Measurements from ENCODE around the gene LIPC. TPM values are rescaled to one million over a fixed set of nuclear protein-coding genes. Genes with fewer than 3 reads are reported as not detected.

LIPC gene
- total RNA-seq, 1 donor from 2014 or later: 0.32 TPM

DNA sequence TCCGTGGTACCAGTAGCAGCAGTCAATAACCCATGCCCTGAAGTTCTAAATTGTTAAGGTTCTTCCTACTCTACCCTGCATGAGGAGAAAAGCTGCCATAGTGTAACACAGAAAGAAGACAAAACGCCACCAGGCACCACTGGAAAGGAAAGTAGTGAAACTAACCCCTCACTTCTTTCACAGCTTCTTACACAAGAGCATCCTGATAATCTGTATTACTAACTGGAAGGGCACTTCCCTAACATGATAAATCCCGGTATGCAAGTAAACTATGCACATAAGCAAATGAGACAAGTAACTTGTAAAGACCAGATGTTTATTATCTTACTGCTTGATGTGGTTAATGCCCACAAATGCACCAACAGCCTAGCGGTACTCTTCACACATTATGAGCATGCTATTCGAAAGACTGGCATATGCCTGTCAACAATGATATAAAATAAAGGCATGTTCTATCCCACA is 176.4 kb downstream of the LIPC start:
- DNase-seq: no peak
- no peak for ATAC-seq
- intact Hi-C loops (cut with micrococcal nuclease): no loop called here

DNA sequence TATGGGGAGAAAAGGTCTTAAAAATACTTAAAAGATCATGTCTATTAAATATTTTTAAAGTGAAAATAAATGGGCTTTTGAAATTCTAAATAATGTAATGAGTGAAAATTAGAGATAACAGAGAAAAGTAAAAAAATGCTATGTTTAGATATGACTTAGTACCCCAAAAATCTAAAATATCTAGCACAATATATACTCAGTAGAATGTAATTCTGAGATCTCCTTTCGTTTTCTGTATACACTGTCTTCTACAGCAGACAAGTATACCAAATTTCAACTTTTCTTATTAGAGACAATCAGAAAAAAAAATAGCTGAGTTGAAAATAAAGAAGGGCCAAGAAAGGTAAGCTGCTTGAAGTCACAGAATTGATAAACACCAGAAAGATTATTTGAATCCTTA is 176.9 kb downstream of the LIPC start:
- DNase-seq: no peak
- intact Hi-C loops (cut with micrococcal nuclease): no loop called here
- ATAC-seq: no peak

DNA sequence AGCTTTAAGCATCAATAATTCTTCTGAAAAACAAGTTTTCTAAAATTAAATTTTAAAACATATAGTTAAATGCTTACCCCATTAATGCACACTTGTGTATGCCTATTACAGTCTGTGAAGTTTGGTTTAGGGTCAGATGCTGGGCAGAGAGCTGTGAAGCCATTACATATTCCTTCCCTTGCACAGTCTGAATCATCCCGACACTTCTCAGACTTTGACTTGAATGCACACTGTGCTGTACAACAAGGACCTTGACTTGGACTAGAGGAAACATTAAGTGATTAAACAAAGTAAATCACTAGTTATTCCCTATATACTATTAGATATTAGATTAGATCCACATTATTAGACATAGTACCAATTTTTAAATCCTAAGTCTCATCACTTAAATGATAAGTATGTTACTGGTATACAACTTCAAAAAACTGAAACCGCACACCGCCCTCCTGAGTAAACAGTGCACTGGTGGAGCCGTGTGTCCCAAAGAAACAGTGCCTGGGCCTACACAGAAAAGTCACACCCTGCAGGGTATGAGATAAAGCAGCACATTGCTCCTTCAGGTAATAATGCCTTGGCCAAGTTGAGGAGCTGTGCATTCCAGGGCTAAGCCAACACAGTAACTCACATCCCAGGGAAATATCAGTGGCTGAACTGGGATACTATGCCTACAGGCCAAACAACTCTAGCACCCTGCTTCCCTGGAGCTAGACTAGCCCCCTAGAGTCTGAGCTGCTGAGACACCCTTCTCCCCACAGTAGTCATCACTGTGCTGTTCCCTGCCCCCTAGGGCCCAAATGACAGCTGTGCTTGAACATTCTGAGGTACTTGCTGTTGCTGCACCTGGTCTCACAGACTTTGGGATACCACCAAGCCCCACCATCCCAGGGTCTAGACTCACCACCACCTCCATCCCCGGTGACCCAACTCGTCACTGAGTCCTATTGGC is 180.2 kb downstream of the LIPC start:
- DNase-seq (no peak), ATAC-seq (no peak)
- intact Hi-C loops (cut with micrococcal nuclease): no loop called here

DNA sequence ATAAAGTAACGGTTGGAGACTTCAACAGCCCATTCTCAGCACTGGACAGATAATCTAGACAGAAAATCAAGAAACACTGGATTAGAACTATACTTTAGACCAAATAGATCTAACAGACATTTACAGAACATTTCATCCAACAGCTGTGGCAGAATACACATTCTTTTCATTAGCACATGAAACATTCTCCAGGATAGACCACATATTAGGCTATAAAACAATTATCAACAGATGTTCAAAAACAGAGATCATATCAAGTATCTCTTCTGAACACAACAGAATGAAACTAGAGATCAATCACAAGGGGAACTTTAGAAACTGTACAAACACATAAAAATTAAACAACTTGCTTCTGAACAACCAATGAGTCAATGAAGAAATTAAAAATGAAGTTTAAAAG is 184.4 kb downstream of the LIPC start:
- no peak for ATAC-seq
- intact Hi-C loops (cut with micrococcal nuclease): no loop called here

More for the DNA sequence above, 184.4 kb downstream of the LIPC start:
- no peak for DNase-seq

All from left ventricle myocardium superior (tissue), 1 donor.